Measurements from ENCODE around the gene CMIP.

- no peak for TF ChIP-seq FOXP1 (CRISPR knock-in tag; IDR thresholded peaks at IDR 0.05; ENCODE audit: borderline replicate concordance)
- no peak for TF ChIP-seq ZNF263 (CRISPR knock-in tag; IDR thresholded peaks at IDR 0.05; ENCODE audit: low read depth)
- no peak for TF ChIP-seq CTCF (IDR thresholded peaks at IDR 0.05)
- TF ChIP-seq MAX (CRISPR knock-in tag; IDR thresholded peaks at IDR 0.05) = no peak
- TF ChIP-seq HMGXB4 (CRISPR knock-in tag; IDR thresholded peaks at IDR 0.05) = no peak
- no peak for TF ChIP-seq FOXP4 (CRISPR knock-in tag; IDR thresholded peaks at IDR 0.05)
- no peak for TF ChIP-seq SP1 (CRISPR knock-in tag; conservative IDR thresholded peaks at IDR 0.05)
- TF ChIP-seq ESRRA (CRISPR knock-in tag; IDR thresholded peaks at IDR 0.05; ENCODE audit: borderline replicate concordance) = no peak
Measured at GRCh38 chr16:81678326-81679095, 233.9 kb downstream of the CMIP start.

All from WTC11 (cell line).